HL-60/S4 treated with retinoic acid at 250 ng/mL for 4 days and 3 days (cell line): ENCODE results near the gene BTBD19.

ENCODE experiments used
- in situ Hi-C: fragments of 300-500 bp; cut with MboI; formaldehyde crosslinking; loops from 2 replicates; pipeline ENCODE4 v1.7.0; 2022; ENCODE audit warnings: low sequenced_read_pairs

BTBD19 gene

DNA sequence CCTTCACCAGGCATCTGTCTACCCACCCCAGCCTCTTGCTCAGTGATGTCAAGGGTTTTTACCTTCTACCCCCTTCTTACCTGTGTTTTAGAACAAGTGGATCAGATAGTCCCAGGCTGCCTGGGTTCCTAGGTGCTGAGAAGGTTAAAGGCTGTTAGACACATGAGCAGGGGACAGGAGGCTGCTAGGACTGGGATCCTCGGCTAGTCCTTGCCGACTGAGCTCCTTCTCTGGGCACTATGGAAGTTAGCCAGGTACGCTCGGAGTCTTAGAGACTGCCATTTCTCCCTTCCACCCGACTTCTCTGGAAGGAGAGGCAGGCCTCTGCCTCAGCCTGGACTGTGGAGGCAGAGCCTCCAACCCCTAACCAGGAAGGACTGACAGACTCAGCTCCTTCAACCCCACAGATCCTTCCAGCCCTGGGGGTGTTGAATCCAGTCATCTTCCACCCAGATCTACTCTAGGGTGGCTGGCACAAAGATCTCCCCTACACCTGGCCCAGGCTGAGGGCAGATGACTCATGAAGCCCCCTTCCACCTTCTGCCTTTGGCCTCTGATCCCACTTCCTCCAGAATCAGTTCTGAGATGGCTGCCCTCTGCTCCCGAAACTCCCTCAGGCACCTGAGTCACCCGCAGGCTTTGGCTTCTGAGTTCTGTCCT, 1.5 kb upstream of the BTBD19 start, which contains the start of gene DYNLT4:
Gene DYNLT4 (minus strand): TSS at position 648 of the 660 bp plus-strand sequence. CDS start 683 bp downstream, outside the sequence.
- in situ Hi-C loops, result loop anchor here (25.0 kb wide), 1 partner anchor 205 kb away; the partner anchor contains the start of genes HECTD3 and UROD

DNA sequence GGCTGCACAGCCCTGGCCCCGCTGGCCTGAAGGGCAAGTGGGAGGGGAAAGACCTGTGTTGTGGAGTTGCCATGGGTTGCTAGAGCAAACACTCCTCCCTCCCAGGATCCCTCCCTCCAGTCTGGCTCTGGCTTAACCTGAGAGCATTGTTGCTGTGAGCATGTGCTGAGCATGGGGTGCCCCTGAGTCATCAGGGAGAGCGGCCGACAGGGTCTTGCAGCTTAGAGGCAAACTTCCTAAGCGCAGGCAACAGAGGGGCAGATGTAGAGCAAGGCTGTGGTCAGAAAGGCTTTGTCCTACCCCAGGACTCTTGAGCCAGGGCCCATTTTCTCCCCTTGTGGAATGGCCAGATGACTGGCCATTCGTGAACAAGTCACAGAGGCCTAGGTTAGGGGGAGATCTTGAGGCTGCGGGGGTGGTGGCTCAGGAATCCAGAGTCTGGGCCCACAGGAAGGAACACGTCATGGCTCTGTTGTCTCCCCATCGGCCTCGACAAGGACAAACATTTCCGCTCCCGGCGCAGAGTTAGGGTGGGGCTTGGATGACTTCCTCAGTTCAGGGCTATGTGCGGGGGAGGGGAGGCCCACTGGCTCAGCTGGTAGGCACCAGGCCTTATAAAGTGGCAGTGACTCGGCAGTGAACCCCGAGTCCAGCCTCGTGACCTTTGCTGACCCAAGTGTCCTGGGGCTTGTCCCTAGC, 810 bp upstream of the BTBD19 start:
- in situ Hi-C loops, result loop anchor here (25.0 kb wide), 1 partner anchor 205 kb away; the partner anchor contains the start of genes HECTD3 and UROD

DNA sequence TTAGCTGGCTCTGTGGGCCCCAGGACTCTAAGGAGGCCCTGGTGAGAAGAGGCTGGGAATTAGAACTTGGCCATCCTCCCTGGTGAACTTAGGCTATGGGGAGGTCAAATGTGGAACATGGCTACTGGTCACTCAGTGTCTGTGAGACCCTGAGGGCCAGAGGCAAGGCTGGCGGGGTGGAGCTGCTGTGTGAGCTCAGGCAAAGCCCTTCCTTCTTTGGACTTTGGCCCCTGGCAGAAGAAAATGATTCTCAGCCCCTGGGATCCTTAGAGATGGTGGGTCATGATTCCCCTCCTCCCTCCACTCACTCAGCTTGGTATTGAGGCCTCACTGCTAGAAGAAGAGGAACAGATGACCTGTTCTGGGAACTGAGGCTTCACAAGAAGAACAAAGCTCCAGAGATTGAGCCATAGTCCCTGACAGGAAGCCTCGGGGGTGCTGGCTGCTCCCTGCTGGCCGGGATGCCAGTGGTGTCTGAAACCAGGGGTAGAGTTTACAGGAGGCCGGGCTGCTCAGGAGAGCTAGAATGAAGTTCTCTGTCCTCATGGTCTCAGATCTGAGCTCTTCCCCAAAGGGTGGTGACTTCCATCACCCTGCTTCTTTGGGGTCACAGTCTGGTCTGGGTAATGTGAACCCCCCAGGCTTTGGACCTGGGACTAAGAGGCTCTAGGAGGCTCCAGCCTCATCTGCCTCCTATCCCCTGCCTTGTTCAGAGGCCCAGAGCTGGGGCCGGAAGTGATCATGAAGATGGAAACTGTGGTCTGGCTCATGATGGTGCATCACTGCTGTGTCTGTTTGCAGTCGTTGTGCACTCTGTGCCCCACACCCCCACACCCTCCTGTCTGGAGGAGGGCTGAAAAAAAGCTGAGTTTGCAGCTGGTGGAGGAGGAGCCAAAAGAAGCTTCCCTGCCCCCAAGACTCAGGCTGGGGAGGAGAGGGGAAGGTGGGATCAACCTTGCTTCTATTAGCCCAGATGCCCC, 905 bp downstream of the BTBD19 start:
- in situ Hi-C loops, result loop anchor here (25.0 kb wide), 1 partner anchor 203 kb away; the partner anchor contains the start of genes HECTD3 and UROD

DNA sequence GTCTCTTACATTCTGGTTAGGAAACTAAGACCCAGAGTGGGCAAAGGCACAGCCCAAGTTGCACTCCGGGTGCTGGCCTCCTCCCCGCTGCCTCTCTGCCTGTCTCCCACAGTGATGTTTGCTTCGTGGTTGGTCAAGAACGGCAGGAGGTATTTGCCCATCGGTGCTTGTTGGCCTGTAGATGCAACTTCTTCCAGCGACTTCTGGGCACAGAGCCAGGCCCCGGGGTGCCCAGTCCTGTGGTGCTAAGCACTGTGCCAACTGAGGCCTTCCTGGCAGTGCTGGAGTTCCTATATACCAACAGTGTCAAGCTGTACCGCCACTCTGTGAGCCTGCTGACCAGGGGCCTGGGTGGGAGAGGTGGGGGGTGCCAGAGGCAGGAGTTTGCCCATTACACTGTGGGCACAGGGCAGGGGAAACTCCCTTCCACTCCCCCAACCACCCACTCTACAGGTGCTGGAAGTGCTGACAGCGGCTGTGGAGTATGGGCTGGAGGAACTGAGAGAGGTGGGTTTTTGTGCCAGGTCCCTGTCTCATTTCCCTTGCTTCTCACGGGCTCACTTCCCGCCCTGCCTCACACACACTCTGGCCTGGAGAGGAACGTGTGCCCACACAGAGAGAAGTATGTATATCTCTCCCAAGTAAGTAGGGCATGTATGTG, 1.9 kb downstream of the BTBD19 start:
- in situ Hi-C loops, result loop anchor here (25.0 kb wide), 1 partner anchor 202 kb away; the partner anchor contains the start of genes HECTD3 and UROD

DNA sequence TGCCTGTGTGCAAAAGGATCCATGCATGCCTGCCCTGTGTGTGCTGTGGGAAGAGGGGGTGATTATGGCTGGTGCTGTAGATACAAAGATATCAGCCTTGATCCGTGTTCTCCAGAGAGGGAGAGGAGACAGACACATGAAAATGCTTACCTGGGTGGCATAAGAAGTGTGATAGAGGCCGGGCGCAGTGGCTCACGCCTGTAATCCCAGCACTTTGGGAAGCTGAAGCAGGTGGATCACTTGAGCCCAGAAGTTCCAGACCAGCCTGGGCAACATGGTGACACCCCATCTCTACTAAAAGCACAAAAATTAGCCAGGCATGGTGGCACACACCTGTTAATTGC, 2.4 kb downstream of the BTBD19 start:
- in situ Hi-C loops, result loop anchor here (25.0 kb wide), 1 partner anchor 202 kb away; the partner anchor contains the start of genes HECTD3 and UROD

DNA sequence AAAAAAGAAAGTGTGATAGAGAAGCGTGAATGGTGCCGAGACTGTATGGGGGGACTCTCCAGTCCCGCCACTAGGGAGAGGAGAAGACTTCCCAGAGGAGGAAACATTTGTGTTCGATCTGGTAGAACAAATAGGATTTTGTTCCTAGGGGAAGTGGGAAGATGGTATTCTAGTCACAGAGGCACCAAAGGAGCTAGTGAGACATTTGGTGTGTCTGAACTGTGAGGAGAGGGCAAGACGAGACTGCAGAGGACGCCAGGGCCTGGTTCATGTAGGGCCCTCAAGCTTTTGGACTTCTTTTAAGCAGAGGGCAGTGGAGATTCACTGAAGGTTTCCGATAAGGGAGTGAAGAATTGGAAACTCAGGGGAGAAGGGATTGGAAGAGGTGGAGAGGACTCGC, 2.9 kb downstream of the BTBD19 start:
- in situ Hi-C loops, result loop anchor here (25.0 kb wide), 1 partner anchor 201 kb away; the partner anchor contains the start of genes HECTD3 and UROD

DNA sequence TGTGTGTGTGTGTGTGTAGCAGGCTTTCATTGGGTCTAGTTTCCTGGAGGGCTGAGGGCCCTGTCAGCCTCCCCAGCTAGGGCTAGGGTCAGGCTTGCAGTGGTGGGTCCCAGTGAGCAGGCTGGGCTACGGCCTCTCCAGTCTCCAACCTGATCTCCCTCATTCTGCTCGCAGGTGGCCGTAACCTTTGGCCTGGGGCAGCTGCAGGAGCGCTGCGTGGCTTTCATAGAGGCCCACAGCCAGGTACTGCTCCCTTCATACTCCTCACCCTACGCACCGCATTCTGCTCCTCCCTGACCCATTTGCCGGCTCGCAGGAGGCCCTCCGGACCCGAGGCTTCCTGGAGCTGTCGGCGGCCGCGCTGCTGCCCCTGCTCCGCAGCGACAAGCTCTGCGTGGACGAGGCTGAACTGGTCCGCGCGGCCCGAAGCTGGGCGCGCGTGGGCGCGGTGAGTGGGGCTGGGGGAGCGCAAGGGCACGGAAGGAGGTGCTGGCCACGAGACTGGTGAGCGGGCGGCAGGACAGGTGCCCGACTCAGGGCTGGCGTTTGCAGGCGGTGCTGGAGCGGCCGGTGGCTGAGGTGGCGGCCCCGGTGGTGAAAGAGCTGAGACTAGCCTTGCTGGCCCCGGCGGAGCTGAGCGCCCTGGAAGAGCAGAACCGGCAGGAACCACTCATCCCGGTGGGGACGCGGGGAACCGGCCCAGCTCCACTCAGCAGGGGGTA, 4.7 kb downstream of the BTBD19 start:
- in situ Hi-C loops, result loop anchor here (25.0 kb wide), 1 partner anchor 199 kb away; the partner anchor contains the start of genes HECTD3 and UROD

DNA sequence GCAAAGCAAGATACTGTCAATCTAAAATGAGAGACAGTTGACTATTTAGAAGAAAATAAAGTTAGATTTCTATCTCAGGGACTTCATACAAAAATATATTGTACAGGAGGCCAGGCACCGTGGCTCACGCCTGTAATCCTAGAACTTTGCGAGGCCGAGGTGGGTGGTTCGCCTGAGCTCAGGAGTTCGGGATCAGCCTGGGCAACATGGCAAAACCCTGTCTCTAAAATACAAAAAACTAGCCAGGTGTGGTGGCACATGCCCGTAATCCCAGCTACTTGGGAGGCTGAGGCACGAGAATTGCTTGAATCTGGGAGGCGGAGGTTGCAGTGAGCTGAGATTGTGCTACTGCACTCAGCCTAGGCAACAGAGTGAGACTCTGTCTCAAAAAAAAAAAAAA, 7.6 kb downstream of the BTBD19 start:
- in situ Hi-C loops, result loop anchor here (25.0 kb wide), 1 partner anchor 196 kb away; the partner anchor contains the start of genes HECTD3 and UROD

DNA sequence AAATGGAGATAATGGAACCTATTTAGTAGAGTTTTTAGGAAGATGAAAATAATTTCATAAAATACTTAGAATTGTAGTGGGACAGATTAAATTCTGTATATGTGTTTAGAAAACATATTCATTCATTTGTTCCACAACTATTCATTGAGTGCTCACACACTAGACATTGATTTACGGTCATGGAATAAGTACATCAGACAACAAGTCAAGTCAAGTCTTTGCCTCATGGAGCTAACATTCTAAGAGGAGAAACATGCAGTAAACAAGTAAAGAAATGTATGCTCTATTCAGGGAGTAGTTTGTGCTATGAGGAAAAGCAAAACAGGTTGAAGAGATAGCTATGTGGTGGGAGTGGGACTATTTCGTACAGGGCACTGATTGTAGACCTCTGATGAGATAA, 9.0 kb downstream of the BTBD19 start:
- in situ Hi-C loops, result loop anchor here (25.0 kb wide), 1 partner anchor 195 kb away; the partner anchor contains the start of genes HECTD3 and UROD

DNA sequence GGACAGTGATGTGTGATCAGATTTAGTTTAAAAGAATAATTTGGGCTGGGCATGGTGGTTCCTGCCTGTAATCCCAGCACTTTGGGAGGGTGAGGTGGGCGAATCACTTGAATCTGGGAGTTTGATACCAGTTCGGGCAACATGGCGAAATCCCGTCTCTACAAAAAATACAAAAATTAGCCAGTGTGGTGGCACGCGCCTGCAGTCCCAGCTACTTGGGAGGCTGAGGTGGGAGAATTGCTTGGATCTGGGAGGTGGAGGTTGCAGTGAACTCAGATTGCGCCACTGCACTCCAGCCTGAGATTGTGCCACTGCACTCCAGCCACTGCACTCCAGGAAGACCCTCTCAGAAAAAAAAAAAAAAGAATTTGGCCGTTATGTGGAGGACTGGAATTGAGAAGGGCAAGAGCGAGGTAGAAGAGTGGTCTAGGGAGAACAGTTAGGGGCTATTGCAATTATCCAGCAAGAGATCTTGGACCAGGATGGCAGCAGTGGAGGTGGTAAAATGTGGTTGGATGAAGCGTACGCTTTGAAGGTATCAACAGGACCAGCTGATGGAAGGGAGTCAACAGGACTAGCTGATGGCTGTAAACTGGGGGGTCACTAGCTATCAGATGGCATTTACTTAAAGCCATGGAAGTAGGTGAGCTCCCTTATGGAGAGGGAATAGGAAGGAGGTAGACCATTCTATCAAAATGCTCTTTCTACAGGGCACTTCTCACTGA, 9.6 kb downstream of the BTBD19 start:
- in situ Hi-C loops, result loop anchor here (25.0 kb wide), 1 partner anchor 194 kb away; the partner anchor contains the start of genes HECTD3 and UROD

DNA sequence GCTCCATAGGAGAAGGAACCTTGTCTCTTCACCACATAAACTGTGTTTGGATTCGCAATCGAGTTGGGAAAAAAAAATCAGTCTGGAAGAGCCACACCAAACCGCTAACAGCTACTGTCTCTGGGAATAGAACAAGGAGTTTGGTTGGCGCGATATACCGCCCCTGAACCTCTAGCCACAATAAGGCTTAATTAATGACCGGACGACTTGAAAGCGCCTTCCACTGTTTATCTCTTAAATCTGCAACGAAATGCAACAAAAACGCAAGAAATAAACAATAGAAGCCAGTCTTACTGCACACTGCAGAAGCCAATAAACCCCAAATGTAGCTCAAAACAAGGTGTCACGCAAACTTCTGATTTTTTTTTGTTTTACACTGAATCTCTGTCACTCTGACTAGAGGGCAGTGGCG, 10.9 kb downstream of the BTBD19 start:
- in situ Hi-C loops, result loop anchor here (25.0 kb wide), 1 partner anchor 193 kb away; the partner anchor contains the start of genes HECTD3 and UROD

DNA sequence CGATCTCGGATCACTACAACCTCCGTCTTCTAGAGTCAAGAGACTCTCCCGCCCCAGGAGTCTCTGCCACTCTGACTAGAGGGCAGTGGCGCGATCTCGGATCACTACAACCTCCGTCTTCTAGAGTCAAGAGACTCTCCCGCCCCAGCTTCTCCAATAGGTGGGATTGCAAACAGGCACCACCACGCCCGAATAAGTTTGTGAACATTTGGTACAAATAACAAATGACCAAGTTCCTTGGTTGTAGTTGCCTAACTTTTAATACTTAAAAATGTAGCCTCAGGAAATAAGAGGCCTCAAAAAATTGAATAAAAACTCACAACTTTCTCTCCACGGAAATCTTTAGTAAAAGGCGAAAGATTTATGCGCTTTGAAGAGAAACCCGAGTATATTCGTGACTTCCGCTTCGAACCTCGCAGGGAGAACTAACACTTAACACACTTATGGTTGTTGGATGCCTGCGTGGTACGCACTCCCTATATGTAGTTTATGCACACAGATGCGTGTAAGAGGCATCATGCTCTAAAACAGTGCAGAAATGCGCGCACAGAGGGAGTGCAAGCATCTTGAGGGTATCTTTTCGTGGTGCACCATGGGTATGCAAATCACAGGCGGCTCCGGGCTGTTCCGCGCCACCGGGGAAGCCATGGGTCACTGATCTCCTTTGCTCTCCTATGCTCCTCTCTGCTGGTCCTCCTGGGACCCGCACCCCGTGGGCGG, 11.4 kb downstream of the BTBD19 start:
- in situ Hi-C loops, result loop anchor here (25.0 kb wide), 1 partner anchor 193 kb away; the partner anchor contains the start of genes HECTD3 and UROD

DNA sequence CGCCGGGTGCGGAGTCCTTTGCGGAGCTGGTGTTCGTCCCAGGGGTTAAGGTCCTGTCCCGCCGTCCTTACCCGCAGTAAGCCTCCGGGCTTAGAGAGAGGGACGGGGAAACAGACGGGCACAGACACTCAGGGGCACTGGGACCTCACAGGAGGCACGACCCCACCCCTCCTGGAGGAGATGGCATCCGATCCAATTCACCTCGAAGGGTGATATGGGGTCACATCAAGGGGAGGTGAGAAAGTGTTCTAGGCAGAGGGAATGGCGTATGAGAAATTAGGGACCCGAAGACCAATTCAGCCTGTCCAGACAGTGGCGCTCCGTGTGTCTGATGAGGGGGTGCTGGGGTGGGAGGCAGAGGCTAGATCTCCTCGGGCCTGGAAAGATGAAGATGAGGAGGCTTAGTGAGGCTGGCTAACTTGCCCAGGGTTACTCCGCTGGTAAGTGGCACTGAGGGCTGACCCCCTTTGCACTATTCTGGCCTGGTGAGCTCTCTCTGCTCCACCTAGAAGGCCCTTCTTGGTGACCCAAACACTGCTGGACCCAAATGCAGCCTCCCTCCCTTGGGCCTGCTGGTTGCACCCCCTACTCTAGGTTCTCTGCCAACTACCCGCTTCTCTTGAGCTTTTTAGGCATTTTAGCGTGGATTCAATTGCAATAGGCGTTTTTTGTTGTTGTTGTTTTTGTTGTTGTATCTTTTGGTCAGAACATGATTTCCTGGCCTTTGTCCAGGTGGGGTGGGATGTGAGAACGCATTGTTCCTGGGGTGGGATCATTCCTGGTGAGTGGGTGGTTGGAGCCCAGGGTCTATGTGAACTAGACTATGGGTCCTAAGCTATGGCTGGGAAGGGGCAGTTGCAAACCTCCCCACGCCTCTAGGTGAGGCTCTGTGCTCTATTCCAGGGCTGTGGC, 12.3 kb downstream of the BTBD19 start:
- in situ Hi-C loops, result loop anchor here (25.0 kb wide), 1 partner anchor 192 kb away; the partner anchor contains the start of genes HECTD3 and UROD

DNA sequence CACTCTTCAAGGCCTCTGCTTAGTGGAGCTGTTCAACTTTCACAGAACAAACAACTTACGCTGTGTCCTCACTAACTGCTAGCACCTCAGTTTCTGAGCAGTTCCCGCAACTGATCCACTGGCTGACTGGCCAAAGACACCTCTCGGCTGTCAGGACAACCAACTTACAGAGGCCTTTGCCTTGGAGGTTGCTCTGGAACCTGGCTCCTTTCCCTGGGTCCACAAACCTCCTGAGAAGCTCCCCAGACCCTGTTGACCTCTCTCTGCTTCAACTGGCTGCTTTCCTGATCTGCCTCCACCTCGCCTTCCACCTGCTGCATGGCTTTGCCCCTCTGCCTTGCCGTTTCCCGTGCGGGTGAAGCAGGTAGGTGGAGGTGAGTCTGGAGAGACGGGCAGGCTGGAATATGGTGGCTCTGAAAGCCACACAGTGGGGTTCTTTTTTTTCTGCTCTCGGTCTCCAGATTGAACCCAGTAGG, 13.0 kb downstream of the BTBD19 start:
- in situ Hi-C loops, result loop anchor here (25.0 kb wide), 1 partner anchor 191 kb away; the partner anchor contains the start of genes HECTD3 and UROD

DNA sequence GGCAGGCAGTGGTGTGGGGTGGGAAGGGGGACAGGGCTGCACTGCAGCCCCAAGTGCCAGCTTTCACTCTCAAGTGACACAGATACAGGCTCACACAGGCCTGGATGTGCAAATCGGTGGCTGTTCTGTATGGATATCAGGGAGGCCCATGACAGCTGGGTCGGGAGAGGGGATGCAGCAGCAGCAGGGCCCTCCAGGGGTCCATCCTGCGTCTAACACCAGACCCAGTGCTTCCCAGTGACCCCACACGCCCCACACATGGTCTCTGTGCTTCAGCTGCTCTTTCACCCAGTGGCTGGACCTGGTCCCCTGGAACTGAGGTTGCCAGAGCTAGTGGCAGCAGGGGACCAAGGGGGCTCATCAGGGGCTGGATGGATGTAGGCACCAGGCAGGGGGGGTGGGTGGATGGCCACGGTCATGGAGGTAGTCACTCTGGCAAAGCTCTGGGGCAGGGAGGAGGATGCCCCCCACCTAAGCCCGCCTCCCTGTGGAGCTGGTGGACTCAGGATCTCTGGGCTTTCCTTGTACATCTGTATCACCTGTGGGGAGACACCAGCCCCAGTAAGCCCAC, 13.9 kb downstream of the BTBD19 start:
- in situ Hi-C loops, result loop anchor here (25.0 kb wide), 1 partner anchor 190 kb away; the partner anchor contains the start of genes HECTD3 and UROD

DNA sequence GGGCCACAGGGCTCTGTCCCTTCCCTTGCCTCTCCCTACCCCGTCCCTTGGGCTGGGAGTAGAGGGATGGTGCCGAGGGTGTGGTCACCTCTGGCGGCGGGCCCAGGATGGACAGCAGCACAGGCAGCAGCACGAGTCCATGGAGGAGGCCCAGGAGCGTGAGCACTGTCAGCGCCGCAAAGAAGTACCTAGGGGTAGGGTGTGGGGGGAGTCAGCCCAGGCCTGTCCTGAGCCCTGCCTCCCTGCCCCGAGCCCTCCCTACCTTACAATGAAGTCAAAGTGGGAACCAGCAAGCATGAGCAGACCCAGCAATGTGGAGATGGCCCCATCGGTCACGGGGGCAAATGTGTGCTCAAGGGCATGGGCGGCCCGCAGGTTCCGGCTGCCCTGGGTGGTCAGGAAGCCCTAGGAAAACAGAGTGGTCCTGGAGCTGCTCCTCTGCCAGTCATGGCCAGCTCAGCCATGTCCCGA, 14.7 kb downstream of the BTBD19 start:
- in situ Hi-C loops, result loop anchor here (25.0 kb wide), 1 partner anchor 189 kb away; the partner anchor contains the start of genes HECTD3 and UROD
